Measurements from ENCODE around the gene MBD5.
"Not testable (repeated sequence)": the region's sequence is repeated elsewhere in the genome, so short reads cannot be mapped to it uniquely, and the experiment has no call there.

The MBD5 gene

GRCh38 chr2:148021059-148021861 lies at the start of gene MBD5:
MBD5 (plus strand) TSS chr2:148021091.
- DNase-seq (ENCODE audit: low read depth), result peak; percentile 36

GRCh38 chr2:147976102-147976501 lies 44.8 kb upstream of the MBD5 start:
- DNase-seq (ENCODE audit: low read depth), result no peak

- DNase-seq (ENCODE audit: low read depth), result no peak
These were observed 43.2 kb upstream of the MBD5 start for GRCh38 chr2:147977679-147978078.

GRCh38 chr2:147980940-147981528 lies 39.9 kb upstream of the MBD5 start:
- no peak for DNase-seq (ENCODE audit: low read depth)

GRCh38 chr2:147989102-147989501 lies 31.8 kb upstream of the MBD5 start:
- no peak for DNase-seq (ENCODE audit: low read depth)

- DNase-seq (ENCODE audit: low read depth), result no peak
These were observed 31.0 kb upstream of the MBD5 start for GRCh38 chr2:147989809-147990403.

GRCh38 chr2:147994965-147995364 lies 25.9 kb upstream of the MBD5 start:
- DNase-seq (ENCODE audit: low read depth), result not testable (repeated sequence)

GRCh38 chr2:147996828-147997227 lies 24.1 kb upstream of the MBD5 start:
- no peak for DNase-seq (ENCODE audit: low read depth)

GRCh38 chr2:147998203-147998602 lies 22.7 kb upstream of the MBD5 start:
- DNase-seq (ENCODE audit: low read depth), result no peak

- no peak for DNase-seq (ENCODE audit: low read depth)
These were observed 21.8 kb upstream of the MBD5 start for GRCh38 chr2:147999126-147999525.

GRCh38 chr2:148000095-148000494 lies 20.8 kb upstream of the MBD5 start:
- DNase-seq (ENCODE audit: low read depth), result no peak

- DNase-seq (ENCODE audit: low read depth), result not testable (repeated sequence)
These were observed 18.5 kb upstream of the MBD5 start for GRCh38 chr2:148002420-148002819.

- DNase-seq (ENCODE audit: low read depth), result no peak
These were observed 14.5 kb upstream of the MBD5 start for GRCh38 chr2:148006249-148007007.

GRCh38 chr2:148007219-148007900 lies 13.5 kb upstream of the MBD5 start:
- no peak for DNase-seq (ENCODE audit: low read depth)

GRCh38 chr2:148008411-148008810 lies 12.5 kb upstream of the MBD5 start:
- not testable (repeated sequence) for DNase-seq (ENCODE audit: low read depth)

- DNase-seq (ENCODE audit: low read depth), result no peak
These were observed 7.0 kb upstream of the MBD5 start for GRCh38 chr2:148013876-148014275.

GRCh38 chr2:148014616-148015015 lies 6.3 kb upstream of the MBD5 start:
- no peak for DNase-seq (ENCODE audit: low read depth)

GRCh38 chr2:148020111-148021058 lies 506 bp upstream of the MBD5 start, which contains the start of gene ORC4:
ORC4 (minus strand) TSS chr2:148020737; CDS start chr2:147975958, 44,779 bp downstream.
- DNase-seq (ENCODE audit: low read depth), result peak; percentile 97

GRCh38 chr2:148021886-148022285 lies 995 bp downstream of the MBD5 start:
- DNase-seq (ENCODE audit: low read depth), result no peak

- no peak for DNase-seq (ENCODE audit: low read depth)
These were observed 1.5 kb downstream of the MBD5 start for GRCh38 chr2:148022351-148022750.

GRCh38 chr2:148022882-148023281 lies 2.0 kb downstream of the MBD5 start:
- no peak for DNase-seq (ENCODE audit: low read depth)

All from activated T-helper 9 cell treated with anti-CD3 and anti-CD28 coated beads, Interleukin-2, amount 50 U/mL, for 16 hours (primary cell).